ENCODE measurements around the gene BMP7.
"Not testable (repeated sequence)": the region's sequence is repeated elsewhere in the genome, so short reads cannot be mapped to it uniquely, and the experiment has no call there.

DNA sequence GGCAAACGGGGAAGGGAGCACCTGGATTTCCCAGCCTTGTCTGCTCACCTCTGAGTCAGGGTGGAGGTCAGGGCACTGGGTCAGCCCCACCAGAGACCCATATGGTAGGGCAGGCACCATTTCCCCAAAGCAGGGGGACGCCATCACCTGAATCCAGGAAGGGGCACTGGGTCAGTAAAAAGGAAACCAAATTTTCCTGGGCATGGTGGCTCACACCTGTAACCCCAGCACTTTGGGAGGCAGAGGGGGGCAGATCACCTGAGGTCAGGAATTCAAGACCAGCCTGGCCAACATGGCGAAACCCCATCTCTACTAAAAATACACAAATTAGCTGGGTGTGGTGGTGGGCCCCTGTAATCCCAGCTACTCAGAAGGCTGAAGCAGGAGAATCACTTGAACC, 13.1 kb upstream of the BMP7 start:
- TF ChIP-seq POLR2A, EP300 (IDR thresholded peaks at IDR 0.05): not testable (repeated sequence)
- TF ChIP-seq, protein P1, sequence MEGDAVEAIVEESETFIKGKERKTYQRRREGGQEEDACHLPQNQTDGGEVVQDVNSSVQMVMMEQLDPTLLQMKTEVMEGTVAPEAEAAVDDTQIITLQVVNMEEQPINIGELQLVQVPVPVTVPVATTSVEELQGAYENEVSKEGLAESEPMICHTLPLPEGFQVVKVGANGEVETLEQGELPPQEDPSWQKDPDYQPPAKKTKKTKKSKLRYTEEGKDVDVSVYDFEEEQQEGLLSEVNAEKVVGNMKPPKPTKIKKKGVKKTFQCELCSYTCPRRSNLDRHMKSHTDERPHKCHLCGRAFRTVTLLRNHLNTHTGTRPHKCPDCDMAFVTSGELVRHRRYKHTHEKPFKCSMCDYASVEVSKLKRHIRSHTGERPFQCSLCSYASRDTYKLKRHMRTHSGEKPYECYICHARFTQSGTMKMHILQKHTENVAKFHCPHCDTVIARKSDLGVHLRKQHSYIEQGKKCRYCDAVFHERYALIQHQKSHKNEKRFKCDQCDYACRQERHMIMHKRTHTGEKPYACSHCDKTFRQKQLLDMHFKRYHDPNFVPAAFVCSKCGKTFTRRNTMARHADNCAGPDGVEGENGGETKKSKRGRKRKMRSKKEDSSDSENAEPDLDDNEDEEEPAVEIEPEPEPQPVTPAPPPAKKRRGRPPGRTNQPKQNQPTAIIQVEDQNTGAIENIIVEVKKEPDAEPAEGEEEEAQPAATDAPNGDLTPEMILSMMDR (IDR thresholded peaks at IDR 0.05) = not testable (repeated sequence)
